ENCODE measurements around the gene ACKR1. TPM values are rescaled to one million over a fixed set of nuclear protein-coding genes. Genes with fewer than 3 reads are reported as not detected.

Gene ACKR1
- total RNA-seq, 2 donors from 2014 or later, result 110 TPM

GRCh38 chr1:159212596-159212995 is 7.9 kb downstream of the ACKR1 start:
- intact Hi-C loops (cut with DNase I), result no loop called here
- DNase-seq (ENCODE audit: low spot score), result no peak

- intact Hi-C loops (cut with DNase I), result no loop called here
- no peak for DNase-seq (ENCODE audit: low spot score)
Observed at GRCh38 chr1:159214149-159214760, 9.6 kb downstream of the ACKR1 start.

- intact Hi-C loops (cut with DNase I), result no loop called here
- DNase-seq (ENCODE audit: low spot score), result no peak
Observed at GRCh38 chr1:159218649-159219636, 14.3 kb downstream of the ACKR1 start.

GRCh38 chr1:159222075-159222865 is 17.6 kb downstream of the ACKR1 start:
- DNase-seq (ENCODE audit: low spot score), result no peak

GRCh38 chr1:159223004-159223403 is 18.3 kb downstream of the ACKR1 start:
- no peak for DNase-seq (ENCODE audit: low spot score)
- intact Hi-C loops (cut with DNase I), result no loop called here

More at GRCh38 chr1:159222075-159222865, 17.6 kb downstream of the ACKR1 start:
- intact Hi-C loops (cut with DNase I), result no loop called here

- no peak for DNase-seq (ENCODE audit: low spot score)
- intact Hi-C loops (cut with DNase I), result no loop called here
Observed at GRCh38 chr1:159228554-159228953, 23.9 kb downstream of the ACKR1 start.

GRCh38 chr1:159229260-159229885 is 24.7 kb downstream of the ACKR1 start:
- no peak for DNase-seq (ENCODE audit: low spot score)
- intact Hi-C loops (cut with DNase I), result no loop called here

- DNase-seq (ENCODE audit: low spot score), result no peak
- intact Hi-C loops (cut with DNase I), result no loop called here
Observed at GRCh38 chr1:159229896-159230295, 25.2 kb downstream of the ACKR1 start.

GRCh38 chr1:159239551-159240220 is 35.0 kb downstream of the ACKR1 start:
- intact Hi-C loops (cut with DNase I), result no loop called here
- DNase-seq (ENCODE audit: low spot score), result no peak

- DNase-seq (ENCODE audit: low spot score), result no peak
- intact Hi-C loops (cut with DNase I), result no loop called here
Observed at GRCh38 chr1:159247266-159247665, 42.6 kb downstream of the ACKR1 start.

- intact Hi-C loops (cut with DNase I), result no loop called here
- no peak for DNase-seq (ENCODE audit: low spot score)
Observed at GRCh38 chr1:159248311-159248710, 43.6 kb downstream of the ACKR1 start.

GRCh38 chr1:159250638-159251216 is 46.1 kb downstream of the ACKR1 start:
- intact Hi-C loops (cut with DNase I), result no loop called here

More at GRCh38 chr1:159250638-159251216, 46.1 kb downstream of the ACKR1 start:
- DNase-seq (ENCODE audit: low spot score), result no peak

Other genes starting within 250 kb of the ACKR1 start
- gene IFI16, start 195.0 kb upstream of the ACKR1 start, total RNA-seq, result 10 to 100 TPM; 99.0 to 99.6 TPM
- gene AIM2, start 128.1 kb upstream of the ACKR1 start, total RNA-seq, result 1 to 10 TPM; 1.4 to 1.5 TPM
- gene CADM3, start 33.3 kb upstream of the ACKR1 start, total RNA-seq, result 10 to 100 TPM in 1 of 2 donors, 1 to 10 TPM in 1; 6.8 to 45.0 TPM
- gene FCER1A, start 97.5 kb downstream of the ACKR1 start, total RNA-seq, result under 1 TPM; 0.71 to 0.93 TPM
- gene OR10J4, start 227.3 kb downstream of the ACKR1 start, total RNA-seq, result not detected
- gene OR10J1, start 234.8 kb downstream of the ACKR1 start, total RNA-seq, result not detected

Data from posterior vena cava (tissue), 2 donors.